Lung microvascular endothelial cell (primary cell): ENCODE measurements around the gene SNRPE. TPM values are rescaled to one million over a fixed set of nuclear protein-coding genes. Genes with fewer than 3 reads are reported as not detected.

Source experiments
- DNase-seq, 2 donors: peaks; one replicate each; pipeline versions ENCODE4 v3.0.0 to v3.0.0-alpha.2; 2010; ENCODE audit warnings: low read depth in 2 of 2
- total RNA-seq: library from RNA; depleted of rRNA; stranded (reverse); fragments of >200 nt; gene quantifications from 2 replicates; pipeline ENCODE4 v1.2.1, GENCODE V29; 2014

Gene SNRPE
- total RNA-seq, 1 donor from 2014 or later: 45.2 TPM

DNA sequence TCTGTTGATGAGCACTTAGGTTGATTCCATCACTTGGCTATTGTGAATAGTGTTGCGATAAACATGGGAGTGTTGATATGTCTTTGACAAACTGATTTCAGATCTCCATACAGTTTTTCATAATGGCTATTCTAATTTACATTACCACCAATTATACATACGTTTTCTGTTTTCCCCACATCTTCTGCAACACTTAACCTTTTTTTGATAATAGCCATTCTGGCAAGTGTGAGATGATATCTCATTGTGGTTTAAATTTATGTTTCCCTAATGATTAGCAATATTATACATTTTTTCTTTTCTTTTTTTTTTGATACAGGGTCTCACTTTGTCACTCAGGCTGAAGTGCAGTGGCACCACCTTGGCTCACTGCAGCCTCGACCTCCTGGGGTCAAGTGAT is 17.0 kb downstream of the SNRPE start:
- DNase-seq: no peak

DNA sequence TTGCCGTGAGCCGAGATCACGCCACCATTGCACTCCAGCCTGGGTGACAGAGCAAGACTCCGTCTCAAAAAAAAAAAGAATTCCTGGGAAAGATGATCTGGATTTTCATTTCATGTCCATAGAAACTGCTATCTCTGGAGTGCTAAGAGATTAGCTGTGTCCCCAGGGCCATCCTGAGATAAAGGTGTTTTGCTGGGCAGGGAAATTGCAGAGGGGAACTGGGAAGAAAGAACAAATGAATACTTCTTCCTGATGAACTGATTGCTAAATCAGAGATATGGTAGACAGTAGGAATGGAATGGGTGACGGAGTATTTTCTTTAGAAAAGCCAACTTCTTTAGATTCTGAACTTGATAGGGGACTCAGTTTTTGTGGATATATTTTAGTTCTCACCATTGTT is 19.2 kb downstream of the SNRPE start:
- no peak for DNase-seq

DNA sequence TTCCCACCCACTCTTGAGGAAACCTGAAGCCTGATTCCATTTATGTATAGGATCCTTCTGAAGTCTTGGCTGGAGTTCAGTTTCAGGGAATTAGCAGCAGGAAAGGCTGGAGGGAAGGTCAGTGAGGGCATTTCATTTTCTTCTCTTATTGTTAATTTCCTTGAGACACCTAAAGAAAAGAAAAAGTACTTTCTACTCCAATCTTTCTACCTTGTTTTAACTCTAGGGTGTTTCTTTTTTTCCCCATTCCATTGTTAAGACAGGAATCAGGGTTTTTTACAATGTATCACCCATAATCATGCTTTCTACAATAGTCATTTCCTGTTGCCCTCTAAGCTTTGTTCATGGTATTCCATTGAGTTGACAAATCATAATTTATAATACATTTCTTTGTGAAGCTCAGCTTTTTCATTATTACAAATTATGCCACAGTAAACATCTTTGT is 27.4 kb downstream of the SNRPE start:
- DNase-seq: peak; percentile 83 to 90

DNA sequence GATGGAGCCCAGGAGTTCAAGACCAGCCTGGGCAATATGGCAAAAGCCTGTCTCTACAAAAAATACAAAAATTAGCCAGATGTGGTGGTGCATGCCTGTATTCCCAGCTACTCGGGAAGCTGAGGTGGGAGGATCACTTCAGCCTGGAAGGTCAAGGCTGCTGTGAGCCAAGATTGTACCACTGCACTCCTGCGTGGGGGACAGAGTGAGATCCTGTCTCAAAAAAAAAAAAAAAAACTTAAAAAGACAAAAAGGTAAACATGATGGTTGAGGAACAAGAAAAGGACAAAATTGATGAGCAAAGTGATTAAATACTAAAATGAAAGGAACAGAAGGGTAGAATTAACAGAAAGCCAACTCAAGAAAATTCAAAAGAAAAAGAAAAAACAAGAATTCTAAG is 30.6 kb downstream of the SNRPE start:
- DNase-seq: no peak

DNA sequence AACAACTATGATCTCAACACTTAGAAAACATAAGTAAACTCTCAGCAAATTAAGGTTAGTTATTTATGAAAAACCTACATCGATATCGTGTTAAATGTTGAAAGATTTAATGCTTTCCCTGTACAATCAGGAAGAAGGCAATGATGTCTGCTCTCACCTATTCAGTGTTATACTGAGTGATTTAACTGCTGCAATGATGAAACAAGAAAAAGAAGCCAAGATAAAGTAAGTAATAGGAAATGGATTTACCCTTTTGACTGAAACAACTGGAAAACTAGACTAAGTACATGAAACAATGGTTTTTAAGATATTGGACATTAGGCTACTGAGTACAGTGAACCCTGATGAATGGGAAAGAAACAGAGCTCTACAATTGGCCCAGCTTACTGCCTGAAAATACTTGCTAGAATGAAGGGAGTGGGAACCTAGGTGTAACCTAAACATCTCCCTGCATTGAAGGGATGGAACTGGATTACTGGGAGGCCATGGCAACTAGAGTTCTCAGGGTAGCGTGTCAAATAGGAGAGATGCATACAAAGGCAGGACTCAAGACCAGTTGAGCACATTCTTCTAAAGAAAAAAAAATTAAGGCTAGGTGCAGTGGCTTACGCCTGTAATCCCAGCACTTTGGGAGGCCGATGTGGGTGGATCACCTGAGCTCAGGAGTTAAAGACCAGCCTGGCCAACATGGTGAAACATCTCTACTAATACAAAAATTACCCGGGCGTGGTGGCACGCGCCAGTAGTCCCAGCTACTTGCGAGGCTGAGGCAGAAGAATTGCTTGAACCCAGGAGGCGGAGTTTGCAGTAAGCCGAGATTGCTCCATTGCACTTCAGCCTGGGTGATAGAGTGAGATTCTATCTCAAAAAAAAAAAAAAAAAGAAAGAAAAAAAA is 37.3 kb downstream of the SNRPE start:
- peak in 1 of 2 donors; percentile 85 for DNase-seq

DNA sequence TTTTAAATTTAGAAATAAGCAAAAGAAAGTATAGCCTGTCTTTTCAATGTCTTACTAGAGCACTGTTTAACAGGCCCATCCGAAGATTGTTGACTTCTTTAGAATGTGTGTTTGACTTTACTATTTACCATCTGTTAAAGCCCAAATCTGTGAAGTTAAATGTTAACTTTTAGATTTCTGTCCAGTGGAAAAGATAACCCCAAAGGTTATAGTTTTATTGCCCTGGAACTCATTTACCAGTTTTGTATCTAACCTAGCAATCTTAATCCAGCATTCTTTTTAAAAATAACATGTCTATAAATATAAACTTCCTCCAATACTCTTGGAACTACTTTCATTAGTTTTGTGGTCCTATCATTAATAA is 37.9 kb downstream of the SNRPE start:
- DNase-seq: no peak

DNA sequence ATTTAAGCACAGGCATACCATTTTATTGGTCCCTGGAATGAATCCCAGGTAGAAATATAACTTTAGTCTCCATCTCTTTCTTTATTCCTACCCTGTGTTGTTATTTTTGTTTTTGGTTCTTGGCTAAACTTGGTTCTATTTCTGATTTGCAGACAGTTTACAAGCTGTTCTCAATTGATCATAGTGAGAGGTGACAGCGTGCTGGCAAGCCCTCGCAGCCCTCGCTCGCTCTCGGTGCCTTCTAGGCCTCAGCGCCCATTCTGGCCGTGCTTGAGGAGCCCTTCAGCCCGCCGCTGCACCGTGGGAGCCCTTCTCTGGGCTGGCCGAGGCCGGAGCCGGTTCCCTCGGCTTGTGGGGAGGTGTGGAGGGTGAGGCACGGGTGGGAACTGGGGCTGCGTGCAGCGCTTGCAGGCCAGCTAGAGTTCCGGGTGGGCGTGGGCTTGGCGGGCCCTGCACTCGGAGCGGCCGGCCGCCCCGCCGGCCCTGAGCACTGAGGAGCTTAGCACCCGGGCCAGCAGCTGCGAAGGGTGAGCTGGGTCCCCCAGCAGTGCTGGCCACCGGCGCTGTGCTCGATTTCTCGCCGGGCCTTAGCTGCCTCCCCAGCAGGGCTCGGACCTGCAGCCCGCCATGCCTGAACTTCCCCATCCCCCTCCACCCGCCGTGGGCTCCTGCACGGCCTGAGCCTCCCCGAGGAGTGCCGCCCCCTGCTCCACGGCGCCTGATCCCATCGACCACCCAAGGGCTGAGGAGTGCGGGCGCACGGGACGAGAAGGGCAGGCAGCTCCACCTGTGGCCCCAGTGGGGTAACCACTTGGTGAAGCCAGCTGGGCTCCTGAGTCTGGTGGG is 38.7 kb downstream of the SNRPE start:
- DNase-seq: no peak

DNA sequence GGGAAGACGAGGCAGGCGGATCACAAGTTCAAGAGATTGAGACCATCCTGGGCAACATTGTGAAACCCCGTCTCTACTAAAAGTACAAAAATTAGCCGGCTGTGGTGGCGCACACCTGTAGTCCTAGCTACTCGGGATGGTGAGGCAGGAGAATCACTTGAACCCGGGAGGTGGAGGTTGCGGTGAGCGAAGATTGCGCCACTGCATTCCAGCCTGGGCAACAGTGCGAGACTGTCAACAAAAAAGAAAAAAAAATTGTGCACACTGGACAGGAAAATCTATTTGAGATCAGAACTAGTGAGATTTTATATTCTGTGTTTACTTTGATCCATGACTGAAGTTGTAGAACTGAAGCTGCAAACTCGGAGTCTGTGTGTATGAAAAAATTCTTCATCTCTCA is 40.2 kb downstream of the SNRPE start:
- DNase-seq: no peak

DNA sequence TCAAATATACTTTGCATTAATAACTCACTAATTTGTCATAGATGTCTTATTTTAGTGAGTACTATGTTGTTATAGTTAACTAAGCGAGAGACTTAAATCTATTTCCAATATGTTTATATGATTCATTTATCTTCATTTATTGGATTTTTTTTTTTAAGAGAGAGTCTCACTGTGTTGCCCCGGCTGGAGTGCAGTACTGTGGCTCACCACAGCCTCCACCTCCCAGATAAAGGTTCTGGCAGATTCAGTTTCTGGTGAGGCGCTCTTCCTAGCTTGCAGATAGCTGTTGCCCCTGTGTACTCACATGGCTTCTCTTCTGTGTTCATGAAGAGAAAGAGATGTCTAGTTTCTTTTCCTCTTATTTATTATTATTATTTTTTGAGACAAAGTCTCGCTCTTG is 43.9 kb downstream of the SNRPE start:
- no peak for DNase-seq

DNA sequence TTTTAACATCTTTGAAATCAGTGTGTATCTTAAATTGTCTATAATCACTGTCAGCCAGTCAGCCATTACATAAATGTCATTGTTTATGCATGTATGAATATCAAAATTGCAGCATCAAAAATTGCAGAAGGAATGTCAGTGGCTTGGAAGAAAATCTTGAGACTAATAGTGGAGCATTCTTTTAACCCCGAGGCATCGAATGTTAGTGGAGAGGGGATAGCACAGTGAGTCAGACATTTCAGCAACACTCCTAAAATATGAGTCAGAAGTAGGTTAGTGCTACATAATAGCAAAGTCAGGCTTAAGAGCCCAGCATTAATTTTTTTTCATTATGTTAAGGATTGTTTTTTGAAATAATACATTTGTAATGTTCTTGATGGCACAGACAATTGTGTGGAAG is 45.5 kb downstream of the SNRPE start:
- DNase-seq: peak; percentile 5 to 74

DNA sequence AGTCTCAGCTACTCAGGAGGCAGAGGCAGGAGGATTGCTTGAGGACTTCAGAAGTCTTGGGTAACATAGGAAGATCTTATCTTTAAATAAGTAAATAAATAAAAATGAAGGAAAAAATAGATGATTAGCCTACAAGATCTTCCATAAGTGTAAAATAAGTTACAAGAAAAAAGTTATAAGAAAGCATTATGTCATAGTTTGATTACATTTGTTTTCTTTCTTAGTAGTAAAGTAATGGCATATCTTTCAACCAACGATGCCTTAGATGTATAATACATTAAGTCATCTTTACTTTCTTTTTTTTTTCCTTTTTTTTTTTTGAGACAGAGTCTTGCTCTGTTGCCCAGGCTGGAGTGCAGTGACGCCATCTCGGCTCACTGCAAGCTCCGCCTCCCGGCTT is 46.5 kb downstream of the SNRPE start:
- no peak for DNase-seq

DNA sequence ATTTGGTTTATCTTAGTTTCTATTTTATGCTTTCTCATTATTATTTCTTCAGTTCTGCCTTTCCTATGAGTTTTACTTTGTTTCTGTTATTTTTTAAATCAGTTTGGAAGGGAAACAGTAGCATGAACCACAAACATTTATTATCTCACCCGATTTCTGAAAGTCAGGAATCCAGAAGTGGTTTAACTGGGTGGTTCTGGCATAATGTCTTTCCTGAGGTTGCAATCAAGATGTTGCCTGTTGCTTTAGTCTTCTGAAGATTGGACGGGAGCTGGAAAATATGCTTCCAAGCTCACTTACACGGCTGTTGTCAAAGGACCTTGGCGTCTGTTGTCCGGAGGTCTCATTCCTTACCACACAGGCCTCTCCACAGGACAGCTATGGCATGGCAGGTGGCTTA is 50.4 kb downstream of the SNRPE start:
- DNase-seq: no peak

DNA sequence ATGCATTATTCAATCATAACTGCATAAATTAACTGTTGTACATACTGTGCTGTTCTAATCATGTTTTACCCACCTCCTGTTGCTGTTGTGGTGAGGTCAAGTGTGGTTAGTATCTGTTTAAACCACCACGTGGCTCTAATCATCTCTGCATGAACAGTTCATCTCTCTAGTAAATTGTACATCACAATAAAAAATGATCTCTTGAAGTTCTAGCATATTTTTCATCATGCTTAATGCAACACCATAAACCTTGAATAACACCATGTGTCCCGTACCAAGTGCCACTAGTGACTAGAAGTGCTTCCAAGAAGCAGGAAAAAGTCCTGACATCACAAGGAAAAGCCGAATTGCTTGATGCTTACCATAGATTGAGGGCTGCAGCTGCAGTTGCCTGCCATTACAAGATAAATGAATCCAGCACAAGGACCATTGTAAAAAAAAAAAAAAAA is 51.7 kb downstream of the SNRPE start:
- no peak for DNase-seq

DNA sequence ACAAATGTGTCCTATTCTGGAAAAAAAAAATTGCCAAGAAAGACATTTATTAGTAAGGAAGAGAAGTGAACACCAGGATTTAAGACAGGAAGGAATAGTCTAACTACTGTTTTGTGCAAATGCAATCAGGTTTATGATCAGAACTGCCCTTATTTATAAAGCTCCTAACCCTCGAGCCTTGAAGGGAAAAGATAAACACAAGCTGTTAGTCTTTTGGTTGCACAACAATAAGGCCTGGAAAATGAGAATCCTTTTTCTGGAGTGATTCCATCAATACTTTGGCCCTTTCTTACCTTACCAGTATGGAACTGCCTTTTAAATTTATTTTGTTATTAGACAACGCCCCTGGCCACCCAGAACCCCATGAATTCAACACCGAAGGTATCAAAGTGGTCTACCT is 52.9 kb downstream of the SNRPE start:
- no peak for DNase-seq

DNA sequence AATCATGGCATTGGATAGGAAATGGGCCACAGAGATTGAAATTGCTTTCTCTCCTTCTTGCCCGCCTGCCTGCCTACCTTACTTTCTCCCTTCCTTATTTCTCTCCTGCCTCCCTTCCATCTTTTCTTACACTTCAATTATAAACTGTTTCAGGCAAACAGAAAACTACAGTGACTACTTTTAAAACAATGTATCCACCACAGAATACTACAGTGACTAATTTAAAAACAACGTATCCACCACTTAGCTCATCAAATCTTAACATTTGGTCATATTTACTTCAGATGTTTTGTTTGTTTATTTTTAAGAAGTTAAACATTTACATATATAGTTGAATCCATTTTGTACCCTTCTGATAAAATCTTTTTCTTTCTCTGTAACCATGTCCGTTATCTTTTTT is 54.4 kb downstream of the SNRPE start:
- no peak for DNase-seq

DNA sequence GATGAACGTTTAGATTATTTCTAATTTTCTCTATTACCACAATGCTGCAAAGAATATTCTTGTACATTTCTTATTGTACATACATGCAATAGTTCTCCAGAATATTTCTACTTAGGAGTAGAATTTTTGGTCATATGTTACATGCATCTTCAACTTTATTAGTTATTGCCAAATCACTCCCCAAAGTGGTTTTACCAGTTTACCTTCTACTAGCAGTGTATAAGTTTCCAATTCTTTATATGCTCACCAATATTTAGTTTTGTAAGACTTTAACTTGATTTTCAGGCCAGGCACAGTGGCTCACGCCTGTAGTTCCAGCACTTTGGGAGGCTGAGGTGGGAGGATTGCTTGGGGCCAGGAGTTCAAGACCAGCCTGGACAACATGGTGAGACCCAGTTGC is 55.4 kb downstream of the SNRPE start:
- DNase-seq: no peak

Other genes with a start within 250 kb of the SNRPE start
- 28.8 and 50.6 TPM in 2 replicates for gene ATP2B4, start 234.8 kb upstream of the SNRPE start, total RNA-seq
- gene LAX1, start 96.4 kb upstream of the SNRPE start, total RNA-seq: not detected in 2 replicates
- 10.0 and 10.9 TPM in 2 replicates for gene ZBED6, start 66.0 kb upstream of the SNRPE start, total RNA-seq
- gene ZC3H11A, start 66.0 kb upstream of the SNRPE start, total RNA-seq: 59.9 and 78.4 TPM in 2 replicates
- gene SOX13, start 211.5 kb downstream of the SNRPE start, total RNA-seq: 5.7 and 6.7 TPM in 2 replicates